PC-9 (cell line): Measurements from ENCODE around the gene NUP210.

ENCODE experiments used
- CTCF ChIP-seq: fragments of 200-600 bp; sonication (generic); conservative IDR thresholded peaks from 2 replicates; pipeline ENCODE4 v1.6.1; 2017; ENCODE audit warnings: mixed run types, antibody characterized with exemption, mild to moderate bottlenecking, moderate library complexity
- EZH2 ChIP-seq: fragments of 200-600 bp; sonication (generic); IDR thresholded peaks from 2 replicates; pipeline ENCODE4 v1.8.0; 2017; ENCODE audit warnings: antibody characterized with exemption, low read depth

- no peak; the same call in 1 of the 2 replicates for TF ChIP-seq CTCF
- TF ChIP-seq EZH2: no peak
Observed at GRCh38 chr3:13419505-13420044, 547 bp downstream of the NUP210 start.
